ENCODE results near the gene STUB1. TPM values are rescaled to one million over a fixed set of nuclear protein-coding genes. Genes with fewer than 3 reads are reported as not detected.

Gene STUB1
- total and polyA plus RNA-seq, 2 of the 8 experiments (the other 6 are each of a cell fraction or from before 2014, with no cell fraction given), result 89.9 to 103 TPM

- TF ChIP-seq, protein P1, sequence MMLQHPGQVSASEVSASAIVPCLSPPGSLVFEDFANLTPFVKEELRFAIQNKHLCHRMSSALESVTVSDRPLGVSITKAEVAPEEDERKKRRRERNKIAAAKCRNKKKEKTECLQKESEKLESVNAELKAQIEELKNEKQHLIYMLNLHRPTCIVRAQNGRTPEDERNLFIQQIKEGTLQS (IDR thresholded peaks at IDR 0.05; ENCODE audit: insufficient read depth, low read depth, low read length), result no peak
- TF ChIP-seq CBX8 (IDR thresholded peaks at IDR 0.05; ENCODE audit: borderline replicate concordance, low read depth, low read length) (no peak), EGR1 (IDR thresholded peaks at IDR 0.05; ENCODE audit: borderline replicate concordance, low read depth, low read length) (peak; percentile 39; the same call in 1 of the 2 replicates), KDM4A (IDR thresholded peaks at IDR 0.05; ENCODE audit: low read depth, low read length, severe bottlenecking) (peak; percentile 70), BRCA1 (IDR thresholded peaks at IDR 0.05; ENCODE audit: low read depth, low read length) (no peak), CHD2 (IDR thresholded peaks at IDR 0.05; ENCODE audit: low read length) (peak; percentile 75; the same call in 1 of the 2 replicates), CREB1 (IDR thresholded peaks at IDR 0.05) (peak; percentile 67; the same call in 1 of the 2 replicates), SUZ12 (IDR thresholded peaks at IDR 0.05; ENCODE audit: low read length) (no peak), BCL11A (IDR thresholded peaks at IDR 0.05; ENCODE audit: low read depth in 2 of 2, low read length in 2 of 2) (no peak), YY1 (IDR thresholded peaks at IDR 0.05; ENCODE audit: low read depth, low read length) (no peak), GABPA (IDR thresholded peaks at IDR 0.05; ENCODE audit: borderline replicate concordance, insufficient read depth, low read length) (peak; percentile 61; the same call in 1 of the 2 replicates), ASH2L (IDR thresholded peaks at IDR 0.05; ENCODE audit: low read length) (peak; percentile 97), JUN (IDR thresholded peaks at IDR 0.05; ENCODE audit: low read depth, low read length) (no peak), ZNF274 (IDR thresholded peaks at IDR 0.05; ENCODE audit: borderline replicate concordance, extremely low read depth, low read length) (no peak), POLR2A (IDR thresholded peaks at IDR 0.05; ENCODE audit: control extremely low read depth in 1 of 2, low read depth in 2 of 2, low read length in 2 of 2) (peak in 1 of 2 experiments; percentile 51; a peak in 2 of 3 replicates), TEAD4 (IDR thresholded peaks at IDR 0.05; ENCODE audit: low read depth, low read length) (peak; percentile 37; the same call in 1 of the 2 replicates), HDAC6 (IDR thresholded peaks at IDR 0.05; ENCODE audit: low read depth, low read length) (no peak), SIN3A (conservative IDR thresholded peaks at IDR 0.05 in 1 of 2, IDR thresholded peaks at IDR 0.05 in 1 of 2; ENCODE audit: low read depth in 1 of 2, low read length in 2 of 2) (peak; percentile 65 to 73; a peak in 3 of 4 replicates)
- TF ChIP-seq, protein P2, sequence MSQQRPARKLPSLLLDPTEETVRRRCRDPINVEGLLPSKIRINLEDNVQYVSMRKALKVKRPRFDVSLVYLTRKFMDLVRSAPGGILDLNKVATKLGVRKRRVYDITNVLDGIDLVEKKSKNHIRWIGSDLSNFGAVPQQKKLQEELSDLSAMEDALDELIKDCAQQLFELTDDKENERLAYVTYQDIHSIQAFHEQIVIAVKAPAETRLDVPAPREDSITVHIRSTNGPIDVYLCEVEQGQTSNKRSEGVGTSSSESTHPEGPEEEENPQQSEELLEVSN (IDR thresholded peaks at IDR 0.05), result no peak; the same call in 1 of the 2 replicates
- TF ChIP-seq, protein P3, sequence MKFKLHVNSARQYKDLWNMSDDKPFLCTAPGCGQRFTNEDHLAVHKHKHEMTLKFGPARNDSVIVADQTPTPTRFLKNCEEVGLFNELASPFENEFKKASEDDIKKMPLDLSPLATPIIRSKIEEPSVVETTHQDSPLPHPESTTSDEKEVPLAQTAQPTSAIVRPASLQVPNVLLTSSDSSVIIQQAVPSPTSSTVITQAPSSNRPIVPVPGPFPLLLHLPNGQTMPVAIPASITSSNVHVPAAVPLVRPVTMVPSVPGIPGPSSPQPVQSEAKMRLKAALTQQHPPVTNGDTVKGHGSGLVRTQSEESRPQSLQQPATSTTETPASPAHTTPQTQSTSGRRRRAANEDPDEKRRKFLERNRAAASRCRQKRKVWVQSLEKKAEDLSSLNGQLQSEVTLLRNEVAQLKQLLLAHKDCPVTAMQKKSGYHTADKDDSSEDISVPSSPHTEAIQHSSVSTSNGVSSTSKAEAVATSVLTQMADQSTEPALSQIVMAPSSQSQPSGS (IDR thresholded peaks at IDR 0.05; ENCODE audit: low read length), result no peak; the same call in 1 of the 2 replicates
- TF ChIP-seq, protein P4, sequence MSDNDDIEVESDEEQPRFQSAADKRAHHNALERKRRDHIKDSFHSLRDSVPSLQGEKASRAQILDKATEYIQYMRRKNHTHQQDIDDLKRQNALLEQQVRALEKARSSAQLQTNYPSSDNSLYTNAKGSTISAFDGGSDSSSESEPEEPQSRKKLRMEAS (IDR thresholded peaks at IDR 0.05), result peak; percentile 94
These were observed 43.8 kb upstream of the STUB1 start, which contains the start of gene METTL26 (continued) for GRCh38 chr16:636206-637080.
